ENCODE data around the gene RAPGEF6. TPM values are rescaled to one million over a fixed set of nuclear protein-coding genes. Genes with fewer than 3 reads are reported as not detected.
"Not testable (repeated sequence)": the region's sequence is repeated elsewhere in the genome, so short reads cannot be mapped to it uniquely, and the experiment has no call there.

Gene RAPGEF6
- total and polyA plus RNA-seq, 11 donors, result 2.3 to 13.9 (median 8.6) TPM

DNA sequence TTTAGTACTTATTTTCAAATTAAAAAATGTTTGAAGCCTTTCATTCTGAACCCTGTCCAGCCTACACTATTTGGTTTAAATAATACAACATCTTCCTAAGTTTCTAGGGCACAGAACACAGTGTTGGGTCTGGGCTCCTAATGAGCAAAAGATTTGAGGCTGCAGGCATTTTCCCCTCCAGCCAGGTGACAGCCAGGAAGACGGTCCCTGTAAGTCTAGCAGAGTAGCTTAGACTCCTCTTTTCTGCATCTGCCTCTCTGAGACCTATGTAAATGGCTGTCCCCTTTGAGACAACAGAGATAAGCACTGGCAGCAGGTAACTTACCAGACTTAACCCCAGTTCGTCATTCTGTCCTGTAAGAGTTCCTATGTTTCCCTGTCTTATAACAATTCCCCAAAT, 229.4 kb downstream of the RAPGEF6 start:
- Histone ChIP-seq H3K9me3 (peaks cover 0 to 30% (median 3%) of the 10 kb centered on the region in 12 donors), H3K4me1 (no peaks in the 10 kb centered on the region), H3K27ac (no peak overlapping the region), H3K36me3 (peaks cover 0 to 38% (median 11%) of the 10 kb centered on the region in 9 donors), H3K4me3 (no peak overlapping the region), H3K27me3 (no peaks in the 10 kb centered on the region)
- intact Hi-C loops (cut with DNase I), result loop anchor here in 1 of 10 donors (10.0 kb wide), 1 partner anchor 131 kb away; no protein-coding TSS in a partner anchor
- DNase-seq (no peak), ATAC-seq (no peak)
- TF ChIP-seq, protein P1, sequence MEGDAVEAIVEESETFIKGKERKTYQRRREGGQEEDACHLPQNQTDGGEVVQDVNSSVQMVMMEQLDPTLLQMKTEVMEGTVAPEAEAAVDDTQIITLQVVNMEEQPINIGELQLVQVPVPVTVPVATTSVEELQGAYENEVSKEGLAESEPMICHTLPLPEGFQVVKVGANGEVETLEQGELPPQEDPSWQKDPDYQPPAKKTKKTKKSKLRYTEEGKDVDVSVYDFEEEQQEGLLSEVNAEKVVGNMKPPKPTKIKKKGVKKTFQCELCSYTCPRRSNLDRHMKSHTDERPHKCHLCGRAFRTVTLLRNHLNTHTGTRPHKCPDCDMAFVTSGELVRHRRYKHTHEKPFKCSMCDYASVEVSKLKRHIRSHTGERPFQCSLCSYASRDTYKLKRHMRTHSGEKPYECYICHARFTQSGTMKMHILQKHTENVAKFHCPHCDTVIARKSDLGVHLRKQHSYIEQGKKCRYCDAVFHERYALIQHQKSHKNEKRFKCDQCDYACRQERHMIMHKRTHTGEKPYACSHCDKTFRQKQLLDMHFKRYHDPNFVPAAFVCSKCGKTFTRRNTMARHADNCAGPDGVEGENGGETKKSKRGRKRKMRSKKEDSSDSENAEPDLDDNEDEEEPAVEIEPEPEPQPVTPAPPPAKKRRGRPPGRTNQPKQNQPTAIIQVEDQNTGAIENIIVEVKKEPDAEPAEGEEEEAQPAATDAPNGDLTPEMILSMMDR (IDR thresholded peaks at IDR 0.05), result no peak
- no peak for TF ChIP-seq POLR2A (IDR thresholded peaks at IDR 0.05)
- 89 to 100% (median 94%) methylated on average over 2 of the region's 2 CpGs for WGBS, 4 donors

DNA sequence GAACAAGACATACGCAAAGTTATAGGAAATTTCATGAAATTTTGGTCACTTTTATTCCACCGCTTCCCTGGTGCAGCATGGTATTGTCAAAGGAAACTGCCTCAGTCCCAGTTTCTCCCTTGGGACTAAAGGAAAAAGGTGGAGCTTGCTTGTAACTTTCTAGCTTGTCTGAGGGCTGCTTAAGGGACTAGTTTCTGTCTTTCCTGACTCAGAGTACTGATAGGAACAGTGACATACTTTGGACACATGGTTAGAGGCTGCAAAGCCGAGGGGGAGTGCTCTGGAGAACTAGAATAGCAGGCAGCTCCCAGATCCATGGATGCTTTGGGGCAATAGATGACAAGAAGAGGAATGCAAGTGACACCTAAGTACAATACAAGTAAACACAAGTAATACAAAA, 234.4 kb downstream of the RAPGEF6 start:
- Histone ChIP-seq H3K9me3 (peaks cover 0 to 30% (median 3%) of the 10 kb centered on the region in 12 donors), H3K4me3 (no peak overlapping the region), H3K27ac (no peak overlapping the region), H3K4me1 (no peaks in the 10 kb centered on the region), H3K36me3 (peaks cover 0 to 50% (median 19%) of the 10 kb centered on the region in 9 donors), H3K27me3 (no peaks in the 10 kb centered on the region)
- TF ChIP-seq, protein P1 (IDR thresholded peaks at IDR 0.05), result no peak
- no peak for TF ChIP-seq POLR2A (IDR thresholded peaks at IDR 0.05)
- DNase-seq (no peak), ATAC-seq (no peak)
- intact Hi-C loops (cut with DNase I), result loop anchor here in 1 of 10 donors (10.0 kb wide), 1 partner anchor 126 kb away; no protein-coding TSS in a partner anchor
- 89 to 97% (median 94%) methylated on average over 3 of the region's 3 CpGs for WGBS, 4 donors

DNA sequence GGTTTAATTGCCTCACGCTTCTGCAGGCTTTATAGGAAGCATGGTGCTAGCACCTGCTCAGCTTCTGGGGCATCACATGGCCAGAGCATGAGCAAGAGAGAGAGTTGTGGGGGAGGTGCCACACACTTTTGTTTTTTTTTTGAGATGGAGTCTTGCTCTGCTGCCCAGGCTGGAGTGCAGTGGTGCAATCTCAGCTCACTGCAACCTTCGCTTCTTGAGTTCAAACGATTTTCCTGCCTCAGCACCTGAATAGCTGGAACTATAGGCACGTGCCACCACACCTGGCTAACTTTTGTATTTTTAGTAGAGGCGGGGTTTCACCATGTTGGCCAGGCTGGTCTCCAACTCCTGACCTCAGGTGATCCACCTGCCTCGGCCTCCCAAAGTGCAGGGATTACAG, 236.0 kb downstream of the RAPGEF6 start:
- Histone ChIP-seq H3K36me3 (peaks cover 0 to 57% (median 29%) of the 10 kb centered on the region in 9 donors), H3K9me3 (peaks cover 0 to 29% (median 3%) of the 10 kb centered on the region in 12 donors)
- DNase-seq, H3K27me3 ChIP-seq, H3K27ac ChIP-seq, ATAC-seq, H3K4me3 ChIP-seq, H3K4me1 ChIP-seq: not testable (repeated sequence)
- 96 to 99% (median 97%) methylated on average over 6 of the region's 6 CpGs for WGBS, 4 donors
- intact Hi-C loops (cut with DNase I), result loop anchor here in 1 of 10 donors (10.0 kb wide), 1 partner anchor 134 kb away; the partner anchor contains the start of gene CDC42SE2

DNA sequence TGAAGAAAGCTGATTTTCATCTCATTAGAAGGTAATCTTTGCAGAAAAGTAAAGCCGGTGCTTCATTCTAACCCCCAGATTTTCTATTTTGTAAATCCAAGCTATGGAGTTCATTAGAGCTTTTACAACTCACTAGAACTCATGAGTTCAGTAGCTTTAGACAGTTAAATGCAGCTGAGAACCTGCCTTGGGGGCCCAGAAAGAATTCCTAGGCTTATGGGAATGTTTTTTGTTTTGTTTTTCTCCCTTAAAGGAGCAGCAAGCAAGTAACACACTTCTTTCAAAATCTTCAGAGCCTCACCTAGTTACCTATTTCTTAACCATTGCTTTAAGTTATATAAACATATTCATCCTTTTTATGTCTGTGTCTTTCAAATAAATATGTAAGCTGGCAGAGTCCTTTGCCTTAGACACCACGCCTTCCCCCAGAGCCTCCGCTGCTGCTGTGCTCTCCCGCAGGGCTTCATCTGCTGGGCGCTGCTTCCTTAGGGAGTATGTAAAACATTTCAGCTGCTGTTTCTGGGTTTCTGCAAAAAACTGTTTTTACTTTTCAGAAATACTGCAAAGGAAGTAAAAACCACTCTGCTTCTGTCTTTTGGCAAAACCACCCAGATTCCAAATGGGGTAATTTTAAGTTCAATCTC, 238.3 kb downstream of the RAPGEF6 start:
- Histone ChIP-seq H3K4me1 (peaks cover 0 to 14% (median 3%) of the 10 kb centered on the region in 12 donors), H3K4me3 (no peak overlapping the region), H3K9me3 (peaks cover 0 to 7% (median 0%) of the 10 kb centered on the region in 12 donors), H3K27ac (no peak overlapping the region), H3K27me3 (no peaks in the 10 kb centered on the region), H3K36me3 (peaks cover 0 to 77% (median 43%) of the 10 kb centered on the region in 9 donors)
- ATAC-seq, result no peak
- TF ChIP-seq, protein P1 (IDR thresholded peaks at IDR 0.05), result no peak
- no peak for TF ChIP-seq POLR2A (IDR thresholded peaks at IDR 0.05)
- intact Hi-C loops (cut with DNase I), result loop anchor here in 1 of 10 donors (10.0 kb wide), 1 partner anchor 132 kb away; the partner anchor contains the start of gene CDC42SE2
- 83 to 91% (median 89%) methylated on average over 5 of the region's 5 CpGs for WGBS, 4 donors
- DNase-seq, result no peak

Measured in heart left ventricle (tissue), 16 donors.